GM10248 (cell line): ENCODE measurements around the gene ARHGEF40.

ENCODE experiments used
- CTCF ChIA-PET: fragments of 300-600 bp; sonication (Branson Sonifier 250); formaldehyde crosslinking; extraction: SDS; loops from one replicate; lab custom pipeline; 2021; ENCODE audit warnings: antibody characterized with exemption; lab: Yijun Ruan, JAX
- POLR2A ChIA-PET: fragments of 350-650 bp; sonication (Branson Sonifier 250); formaldehyde crosslinking; extraction: SDS; loops from one replicate; lab custom pipeline; 2020; ENCODE audit warnings: antibody characterized with exemption; lab: Yijun Ruan, JAX
- DNase-seq: peaks from one replicate; pipeline ENCODE4 v3.0.0; 2012; ENCODE audit errors: extremely low spot score
- CTCF ChIP-seq: IDR thresholded peaks from 2 replicates; pipeline ENCODE4 v1.5.1; 2012; ENCODE audit warnings: mild to moderate bottlenecking, low read depth; ENCODE audit errors: extremely low read depth, missing control alignments, control extremely low read depth

Gene ARHGEF40

GRCh38 chr14:21089877-21090193 lies 19.7 kb downstream of the ARHGEF40 start:
- TF ChIP-seq CTCF = no peak
- ChIA-PET CTCF (interaction anchor here (0.8 to 5.7 kb wide), 11 partner anchors 11 to 467 kb away, joined by 3 to 62 read pairs (median 6); partner anchors contain the start of genes ARHGEF40 and TMEM253), POLR2A (no interaction called here)
- no peak for DNase-seq

- ChIA-PET POLR2A (no interaction called here), CTCF (interaction anchor here (0.8 to 5.7 kb wide), 9 partner anchors 10 to 79 kb away, joined by 3 to 62 read pairs (median 7); partner anchors contain the start of genes ARHGEF40 and TMEM253)
- TF ChIP-seq CTCF = peak; percentile 38
- DNase-seq = no peak
These were observed 20.3 kb downstream of the ARHGEF40 start for GRCh38 chr14:21090194-21090939.

DNA sequence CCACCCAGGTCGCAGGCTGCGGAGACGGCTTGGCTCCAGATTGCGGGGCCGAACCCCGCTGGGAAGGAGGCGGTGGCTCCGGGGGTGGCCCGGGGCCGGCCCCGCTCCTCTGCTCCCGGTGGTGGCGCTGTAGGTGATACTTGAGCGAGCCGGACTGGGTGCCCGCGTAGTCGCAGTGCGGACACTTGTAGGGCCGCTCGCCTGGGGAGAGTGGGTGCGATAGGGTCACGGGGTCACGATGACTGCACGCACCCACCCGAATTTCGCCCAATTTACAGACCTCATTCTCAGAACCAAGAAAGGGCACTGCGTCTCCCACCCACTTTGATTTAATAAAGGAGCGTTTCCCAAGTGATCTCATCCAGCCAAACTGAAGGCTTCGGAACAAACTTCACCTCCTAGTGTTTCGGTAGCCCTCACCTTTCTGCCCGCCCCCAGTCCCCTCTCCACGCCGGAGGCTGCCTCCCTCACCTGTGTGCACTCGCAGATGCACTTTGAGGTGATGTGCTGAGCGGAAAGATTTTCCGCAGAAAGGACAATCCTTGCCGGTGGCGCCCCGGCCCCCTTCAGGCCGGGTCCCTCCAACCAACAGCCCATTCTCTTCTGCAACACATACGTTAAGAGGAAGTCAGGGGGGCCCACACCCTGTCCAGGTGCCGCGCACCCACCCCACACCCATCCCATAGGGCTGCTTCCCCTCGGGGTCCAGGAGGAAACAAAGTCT lies 21.0 kb downstream of the ARHGEF40 start:
- ChIA-PET POLR2A (no interaction called here), CTCF (interaction anchor here (0.8 to 7.8 kb wide), 20 partner anchors 9 to 436 kb away, joined by 3 to 228 read pairs (median 11); partner anchors contain the start of genes ARHGEF40, RNASE8 and TMEM253)
- DNase-seq = no peak
- TF ChIP-seq CTCF = no peak

DNA sequence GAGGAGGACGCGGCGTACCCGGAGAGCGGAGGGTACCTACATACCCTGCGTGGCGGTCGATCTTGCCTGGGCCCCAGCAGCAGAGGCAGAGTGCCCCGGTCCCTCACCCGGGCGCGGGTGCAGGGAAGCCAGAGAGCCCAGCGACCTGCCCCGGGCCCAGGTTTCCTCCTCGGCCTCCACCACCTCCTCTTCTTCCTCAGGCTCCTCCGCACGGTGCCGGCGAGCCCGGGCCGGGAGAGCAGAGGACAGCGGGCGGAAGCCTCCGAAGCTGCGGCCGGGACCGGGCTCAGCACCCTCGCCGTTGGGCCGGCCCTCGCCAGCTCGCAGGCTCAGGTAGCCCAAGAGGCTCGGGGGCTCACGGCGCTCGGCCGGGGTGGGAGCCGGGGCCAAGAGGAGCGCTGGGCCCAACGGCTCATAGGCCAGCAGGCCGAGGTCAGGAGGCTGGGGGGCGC lies 21.7 kb downstream of the ARHGEF40 start:
- no peak for TF ChIP-seq CTCF
- POLR2A ChIA-PET = interaction anchor here (0.6 kb wide), 1 partner anchor 12 kb away, joined by 3 read pairs; no protein-coding TSS in a partner anchor
- DNase-seq = no peak
- CTCF ChIA-PET = interaction anchor here (0.7 to 7.8 kb wide), 33 partner anchors 12 to 435 kb away, joined by 3 to 228 read pairs (median 7); partner anchors contain the start of genes ARHGEF40, EDDM3A, RNASE8 and TMEM253

- POLR2A ChIA-PET = interaction anchor here (0.6 kb wide), 1 partner anchor 12 kb away, joined by 3 read pairs; no protein-coding TSS in a partner anchor
- CTCF ChIA-PET = interaction anchor here (0.7 to 7.8 kb wide), 34 partner anchors 12 to 435 kb away, joined by 3 to 228 read pairs (median 6); partner anchors contain the start of genes ARHGEF40, EDDM3A, RNASE8 and TMEM253
- DNase-seq = peak; percentile 92
- peak; percentile 100 for TF ChIP-seq CTCF
These were observed 22.3 kb downstream of the ARHGEF40 start for GRCh38 chr14:21092273-21093011.
